A549 (cell line): Measurements from ENCODE around the gene MYCT1. TPM values are rescaled to one million over a fixed set of nuclear protein-coding genes. Genes with fewer than 3 reads are reported as not detected.
"Not testable (repeated sequence)": the region's sequence is repeated elsewhere in the genome, so short reads cannot be mapped to it uniquely, and the experiment has no call there.

Experiments
- ATAC-seq, 2 experiments: fragments of 200-7000 bp in 1 of 2; fragments of >200 bp in 1 of 2; cut with Nextera tagmentation in 1 of 2; cut with Tn5 transposase in 1 of 2; 3 replicates each; pipeline versions ENCODE4 v1.8.0 to v1.9.1; 2018 to 2020; ENCODE audit warnings: mild to moderate bottlenecking in 1 of 2, moderate library complexity in 1 of 2
- CTCF ChIA-PET: fragments of 300-600 bp; sonication (Branson Sonifier 250); formaldehyde crosslinking; extraction: SDS; loops from one replicate; lab custom pipeline; 2021; ENCODE audit warnings: antibody characterized with exemption, inconsistent platforms; lab: Yijun Ruan, JAX
- POLR2A ChIA-PET: fragments of 350-600 bp; formaldehyde crosslinking; extraction: SDS; loops from one replicate; lab custom pipeline; 2021; ENCODE audit warnings: antibody characterized with exemption, inconsistent platforms; lab: Yijun Ruan, JAX
- DNase-seq, 2 experiments: peaks; one replicate each; pipeline versions ENCODE4 v3.0.0 to v3.0.0-alpha.2; 2011 to 2016; ENCODE audit warnings: low read depth in 1 of 2, low spot score in 1 of 2
- FAIRE-seq: peaks from 2 replicates; lab custom pipeline; 2011; peaks lifted over from hg19 to GRCh38; lab: Jason Lieb, UNC
- H3K27ac ChIP-seq, 2 experiments: fragments of >200 bp; sonication (Bioruptor Twin); formaldehyde crosslinking; 3 replicates each; pipeline ENCODE4 v1.5.1; 2016 to 2017
- H3K4me1 ChIP-seq: fragments of >200 bp; sonication (Bioruptor Twin); formaldehyde crosslinking; 3 replicates; pipeline ENCODE4 v1.6.1; 2016
- H3K4me2 ChIP-seq: fragments of >200 bp; sonication (Bioruptor Twin); formaldehyde crosslinking; 3 replicates; pipeline ENCODE4 v1.6.1; 2016
- H3K4me3 ChIP-seq: fragments of >200 bp; sonication (Bioruptor Twin); formaldehyde crosslinking; 3 replicates; pipeline ENCODE4 v1.5.1; 2016
- H3K9me3 ChIP-seq: fragments of >200 bp; sonication (Bioruptor Twin); formaldehyde crosslinking; 3 replicates; pipeline ENCODE4 v1.6.1; 2016
- BHLHE40 ChIP-seq: IDR thresholded peaks from 2 replicates; pipeline ENCODE4 v1.6.1; 2012; ENCODE audit warnings: low read depth, low read length, inconsistent platforms
- CBX8 ChIP-seq: fragments of 200-600 bp; sonication (generic); IDR thresholded peaks from 2 replicates; pipeline ENCODE4 v1.6.1; 2016
- CEBPB ChIP-seq, 2 experiments: fragments of >200 bp in 1 of 2; sonication (Bioruptor Twin) in 1 of 2; formaldehyde crosslinking in 1 of 2; IDR thresholded peaks; 2 replicates each; pipeline ENCODE4 v1.6.1; 2012 to 2016
- ESRRA ChIP-seq: fragments of 150-350 bp; IDR thresholded peaks from 2 replicates; pipeline ENCODE4 v1.6.1; 2014; ENCODE audit warnings: mild to moderate bottlenecking, low read length, borderline replicate concordance
- FOXS1 ChIP-seq: fragments of 250-450 bp; sonication (Bioruptor Pico); IDR thresholded peaks from 2 replicates; pipeline ENCODE4 v1.5.0; 2020; ENCODE audit warnings: mild to moderate bottlenecking, moderate library complexity
- POLR2A ChIP-seq: IDR thresholded peaks from 2 replicates; pipeline ENCODE4 v1.6.1; 2012; ENCODE audit warnings: mild to moderate bottlenecking, low read length
- RAD21 ChIP-seq, 2 experiments: fragments of >200 bp in 1 of 2; sonication (Bioruptor Twin) in 1 of 2; formaldehyde crosslinking in 1 of 2; IDR thresholded peaks in 1 of 2; conservative IDR thresholded peaks in 1 of 2; 2 replicates in 1 of 2; 3 replicates in 1 of 2; pipeline ENCODE4 v1.6.1; 2012 to 2018; ENCODE audit warnings: inconsistent platforms in 1 of 2
- RCOR1 ChIP-seq: fragments of 150-350 bp; IDR thresholded peaks from 2 replicates; pipeline ENCODE4 v1.6.1; 2014; ENCODE audit warnings: antibody characterized with exemption, low read length, low read depth
- SMC3 ChIP-seq: fragments of >200 bp; sonication (Bioruptor Twin); formaldehyde crosslinking; IDR thresholded peaks from 3 replicates; pipeline ENCODE4 v1.6.1; 2018; ENCODE audit warnings: inconsistent platforms
- WGBS: methylation state at CpG from one replicate; pipeline ENCODE4 v1.1.6; 2017; ENCODE audit errors: missing lambda C conversion rate; 5-methylcytosine and 5-hydroxymethylcytosine counted together
- polyA plus RNA-seq, 4 experiments: library from polyadenylated mRNA; depleted of rRNA in 3 of 4; stranded (reverse); fragments of >200 nt; fragmentation: RNase III in 1 of 4; extraction: RNeasy Plus Mini Kit Qiagen cat#74134 plus additional on column Dnase treatment in 1 of 4; gene quantifications; 2 replicates in 3 of 4; 3 replicates in 1 of 4; pipeline ENCODE4 v1.2.3, GENCODE V29; 2011 to 2017
- TF ChIP-seq, protein P1 (sequence below): fragments of >200 bp; sonication (Bioruptor Twin); formaldehyde crosslinking; IDR thresholded peaks from 3 replicates; pipeline ENCODE4 v1.5.1; 2016
- TF ChIP-seq, protein P2 (sequence below): IDR thresholded peaks from 2 replicates; pipeline ENCODE4 v1.6.1; 2012

The MYCT1 gene
- polyA plus RNA-seq, 2 of the 4 experiments (the other 2 are of a cell fraction): 0.04 TPM; not detected in 1

- TF ChIP-seq, protein P1, sequence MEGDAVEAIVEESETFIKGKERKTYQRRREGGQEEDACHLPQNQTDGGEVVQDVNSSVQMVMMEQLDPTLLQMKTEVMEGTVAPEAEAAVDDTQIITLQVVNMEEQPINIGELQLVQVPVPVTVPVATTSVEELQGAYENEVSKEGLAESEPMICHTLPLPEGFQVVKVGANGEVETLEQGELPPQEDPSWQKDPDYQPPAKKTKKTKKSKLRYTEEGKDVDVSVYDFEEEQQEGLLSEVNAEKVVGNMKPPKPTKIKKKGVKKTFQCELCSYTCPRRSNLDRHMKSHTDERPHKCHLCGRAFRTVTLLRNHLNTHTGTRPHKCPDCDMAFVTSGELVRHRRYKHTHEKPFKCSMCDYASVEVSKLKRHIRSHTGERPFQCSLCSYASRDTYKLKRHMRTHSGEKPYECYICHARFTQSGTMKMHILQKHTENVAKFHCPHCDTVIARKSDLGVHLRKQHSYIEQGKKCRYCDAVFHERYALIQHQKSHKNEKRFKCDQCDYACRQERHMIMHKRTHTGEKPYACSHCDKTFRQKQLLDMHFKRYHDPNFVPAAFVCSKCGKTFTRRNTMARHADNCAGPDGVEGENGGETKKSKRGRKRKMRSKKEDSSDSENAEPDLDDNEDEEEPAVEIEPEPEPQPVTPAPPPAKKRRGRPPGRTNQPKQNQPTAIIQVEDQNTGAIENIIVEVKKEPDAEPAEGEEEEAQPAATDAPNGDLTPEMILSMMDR: no peak
- no peak for TF ChIP-seq CEBPB (IDR thresholded peaks at IDR 0.05)
- TF ChIP-seq, all 56 proteins: peak for 0
These were observed 995 bp downstream of the MYCT1 start (continued) for GRCh38 chr6:152698692-152699091.

GRCh38 chr6:152700427-152700826, 2.7 kb downstream of the MYCT1 start:
- whole genome bisulfite sequencing: 58% methylated on average over 5 of the region's 5 CpGs
- no peak for DNase-seq
- FAIRE-seq: no peak
- no peaks in the 10 kb centered on the region; the same call in 2 of the 3 replicates for H3K4me1 ChIP-seq
- TF ChIP-seq SMC3 (no peak), CEBPB (IDR thresholded peaks at IDR 0.05) (no peak), FOXS1 (CRISPR knock-in tag) (no peak)
- TF ChIP-seq, protein P2, sequence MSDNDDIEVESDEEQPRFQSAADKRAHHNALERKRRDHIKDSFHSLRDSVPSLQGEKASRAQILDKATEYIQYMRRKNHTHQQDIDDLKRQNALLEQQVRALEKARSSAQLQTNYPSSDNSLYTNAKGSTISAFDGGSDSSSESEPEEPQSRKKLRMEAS: no peak
- TF ChIP-seq, protein P1: no peak
- ChIA-PET CTCF (interaction anchor here (1.2 to 1.7 kb wide), 2 partner anchors 146 to 253 kb away, joined by 3 to 5 read pairs; no protein-coding TSS in a partner anchor), POLR2A (no interaction called here)
- H3K4me3 ChIP-seq: no peak overlapping the region
- H3K9me3 ChIP-seq: no peaks in the 10 kb centered on the region
- no peak overlapping the region for H3K27ac ChIP-seq
- no peak overlapping the region for H3K4me2 ChIP-seq
- no peak for ATAC-seq

- FAIRE-seq (no peak), DNase-seq (no peak), ATAC-seq (peak; percentile 47 to 66; a peak in 4 of 6 replicates)
- WGBS: 34% methylated on average over 7 of the region's 7 CpGs
- Histone ChIP-seq H3K4me1 (no peaks in the 10 kb centered on the region; the same call in 2 of the 3 replicates), H3K9me3 (no peaks in the 10 kb centered on the region), H3K4me3 (no peak overlapping the region), H3K27ac (no peak overlapping the region), H3K4me2 (no peak overlapping the region)
- ChIA-PET POLR2A (no interaction called here), CTCF (interaction anchor here (1.2 to 1.7 kb wide), 2 partner anchors 147 to 253 kb away, joined by 3 to 5 read pairs; no protein-coding TSS in a partner anchor)
- TF ChIP-seq POLR2A: no peak
- TF ChIP-seq, protein P1: peak; percentile 29; the same call in 2 of the 3 replicates
- peak; percentile 43 to 44; a peak in 4 of 5 replicates for TF ChIP-seq RAD21 (conservative IDR thresholded peaks at IDR 0.05 in 1 of 2, IDR thresholded peaks at IDR 0.05 in 1 of 2)
These were observed 3.6 kb downstream of the MYCT1 start for GRCh38 chr6:152701081-152701862.

GRCh38 chr6:152701863-152702401, 4.2 kb downstream of the MYCT1 start:
- H3K27ac ChIP-seq: no peak overlapping the region
- TF ChIP-seq RCOR1 (no peak), CBX8 (no peak), ESRRA (no peak), BHLHE40 (no peak)
- TF ChIP-seq, all 56 proteins: peak for 0
- ATAC-seq: peak; percentile 47 to 50; a peak in 2 of 6 replicates
- POLR2A ChIA-PET: no interaction called here
- Histone ChIP-seq H3K4me1 (no peaks in the 10 kb centered on the region; the same call in 2 of the 3 replicates), H3K4me2 (no peak overlapping the region), H3K4me3 (no peak overlapping the region), H3K9me3 (no peaks in the 10 kb centered on the region)
- WGBS: 45% methylated on average over 4 of the region's 4 CpGs
- no peak for FAIRE-seq
- DNase-seq: no peak
- CTCF ChIA-PET: interaction anchor here (1.7 kb wide), 1 partner anchor 148 kb away, joined by 5 read pairs; no protein-coding TSS in a partner anchor

GRCh38 chr6:152703750-152704149, 6.1 kb downstream of the MYCT1 start:
- POLR2A ChIA-PET, H3K4me2 ChIP-seq, H3K9me3 ChIP-seq, ATAC-seq, H3K4me1 ChIP-seq, DNase-seq, H3K27ac ChIP-seq, H3K4me3 ChIP-seq, CTCF ChIA-PET, FAIRE-seq: not testable (repeated sequence)
